GM18517 (cell line): ENCODE measurements around the gene SAMD11.
"Not testable (repeated sequence)": the region's sequence is repeated elsewhere in the genome, so short reads cannot be mapped to it uniquely, and the experiment has no call there.

Experiments used
- ATAC-seq: cut with Tn5 transposase; IDR thresholded peaks from one replicate; pipeline ENCODE4 v1.9.1; 2021; ENCODE audit warnings: mild to moderate bottlenecking, moderate library complexity; ENCODE audit not compliant: unreplicated experiment

The SAMD11 gene

GRCh38 chr1:974687-975328, 51.1 kb downstream of the SAMD11 start:
- no peak for ATAC-seq

- ATAC-seq, result no peak
Measured at GRCh38 chr1:975365-975764, 51.6 kb downstream of the SAMD11 start.

GRCh38 chr1:975896-976683, 52.4 kb downstream of the SAMD11 start:
- peak; percentile 55 for ATAC-seq

GRCh38 chr1:976791-977190, 53.1 kb downstream of the SAMD11 start:
- not testable (repeated sequence) for ATAC-seq

GRCh38 chr1:978069-978834, 54.5 kb downstream of the SAMD11 start:
- no peak for ATAC-seq

GRCh38 chr1:978835-979743, 55.4 kb downstream of the SAMD11 start:
- ATAC-seq, result no peak

GRCh38 chr1:979744-980072, 56.0 kb downstream of the SAMD11 start:
- ATAC-seq, result no peak

- no peak for ATAC-seq
Measured at GRCh38 chr1:980137-980571, 56.4 kb downstream of the SAMD11 start.

- no peak for ATAC-seq
Measured at GRCh38 chr1:980602-981395, 57.1 kb downstream of the SAMD11 start.

- ATAC-seq, result no peak
Measured at GRCh38 chr1:981491-981954, 57.8 kb downstream of the SAMD11 start.

GRCh38 chr1:981955-982558, 58.3 kb downstream of the SAMD11 start, which contains the start of gene PERM1:
Gene PERM1 (minus strand): TSS chr1:982093. CDS start chr1:981029, 1,064 bp downstream.
- no peak for ATAC-seq

- ATAC-seq, result no peak
Measured at GRCh38 chr1:982765-983436, 59.2 kb downstream of the SAMD11 start.

GRCh38 chr1:983798-984475, 60.2 kb downstream of the SAMD11 start:
- no peak for ATAC-seq

GRCh38 chr1:984476-984814, 60.7 kb downstream of the SAMD11 start:
- ATAC-seq, result no peak

- ATAC-seq, result no peak
Measured at GRCh38 chr1:985126-985525, 61.4 kb downstream of the SAMD11 start.

- not testable (repeated sequence) for ATAC-seq
Measured at GRCh38 chr1:988061-988460, 64.3 kb downstream of the SAMD11 start.

GRCh38 chr1:991275-991674, 67.6 kb downstream of the SAMD11 start:
- ATAC-seq, result not testable (repeated sequence)

- no peak for ATAC-seq
Measured at GRCh38 chr1:991895-992294, 68.2 kb downstream of the SAMD11 start.
